ENCODE data around the gene CSNK1E.
"Not testable (repeated sequence)": the region's sequence is repeated elsewhere in the genome, so short reads cannot be mapped to it uniquely, and the experiment has no call there.

The CSNK1E gene

DNA sequence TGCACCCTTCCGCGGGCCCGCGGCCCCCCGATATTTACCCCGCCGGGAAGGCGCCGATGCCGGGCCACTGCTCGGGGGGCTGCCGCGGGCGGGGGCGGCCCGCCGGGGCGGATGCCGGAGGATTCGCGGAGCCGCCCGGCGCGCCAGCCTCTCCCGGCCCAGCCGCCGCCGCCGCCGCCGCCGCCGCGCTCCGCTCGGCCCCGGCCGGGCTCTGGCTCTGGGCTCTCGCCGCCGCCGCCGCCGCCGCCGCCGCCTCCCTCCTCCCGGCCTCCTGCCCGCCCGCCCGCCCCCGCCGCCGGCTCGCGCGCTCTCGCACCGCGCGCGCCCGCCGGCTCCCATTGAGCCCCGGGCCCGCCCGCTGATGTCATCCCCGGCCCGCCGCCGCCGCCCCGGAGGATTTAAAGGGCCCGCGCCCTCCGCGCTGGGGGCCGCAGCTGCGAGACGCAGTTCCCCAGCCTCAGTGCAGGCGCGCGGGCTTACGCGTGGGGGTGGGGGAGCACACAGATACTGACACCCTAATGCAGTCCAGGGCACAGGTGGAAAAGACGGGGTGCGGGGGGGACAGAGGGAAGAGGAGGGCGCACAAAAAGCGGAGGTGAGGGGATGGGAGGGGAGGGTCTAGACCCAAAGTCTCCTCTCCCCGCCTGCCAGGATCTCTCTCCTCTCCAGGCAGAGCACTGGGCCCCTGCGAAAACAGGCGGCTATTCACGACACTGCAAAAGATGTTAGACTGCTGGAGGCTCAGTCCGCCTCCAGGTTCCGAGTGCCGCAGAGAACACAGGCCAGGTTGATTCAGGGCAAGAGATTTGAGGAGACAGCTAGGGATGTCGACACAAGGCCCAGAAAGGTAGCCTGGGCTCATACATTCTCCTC, at the start of gene CSNK1E:
Gene CSNK1E, minus strand, starts transcription at position 312 of the 873 bp plus-strand sequence. CDS start 3,276 bp downstream, outside the sequence.
- peaks cover 3% of the 10 kb centered on the region for H3K27me3 Mint-ChIP-seq (ENCODE audit: low read depth, poor library complexity)
- peak within 1 kb of the TSS; percentile 100 for H3K27ac Mint-ChIP-seq
- TF ChIP-seq, protein P1, sequence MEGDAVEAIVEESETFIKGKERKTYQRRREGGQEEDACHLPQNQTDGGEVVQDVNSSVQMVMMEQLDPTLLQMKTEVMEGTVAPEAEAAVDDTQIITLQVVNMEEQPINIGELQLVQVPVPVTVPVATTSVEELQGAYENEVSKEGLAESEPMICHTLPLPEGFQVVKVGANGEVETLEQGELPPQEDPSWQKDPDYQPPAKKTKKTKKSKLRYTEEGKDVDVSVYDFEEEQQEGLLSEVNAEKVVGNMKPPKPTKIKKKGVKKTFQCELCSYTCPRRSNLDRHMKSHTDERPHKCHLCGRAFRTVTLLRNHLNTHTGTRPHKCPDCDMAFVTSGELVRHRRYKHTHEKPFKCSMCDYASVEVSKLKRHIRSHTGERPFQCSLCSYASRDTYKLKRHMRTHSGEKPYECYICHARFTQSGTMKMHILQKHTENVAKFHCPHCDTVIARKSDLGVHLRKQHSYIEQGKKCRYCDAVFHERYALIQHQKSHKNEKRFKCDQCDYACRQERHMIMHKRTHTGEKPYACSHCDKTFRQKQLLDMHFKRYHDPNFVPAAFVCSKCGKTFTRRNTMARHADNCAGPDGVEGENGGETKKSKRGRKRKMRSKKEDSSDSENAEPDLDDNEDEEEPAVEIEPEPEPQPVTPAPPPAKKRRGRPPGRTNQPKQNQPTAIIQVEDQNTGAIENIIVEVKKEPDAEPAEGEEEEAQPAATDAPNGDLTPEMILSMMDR (IDR thresholded peaks at IDR 0.05), result no peak
- peak within 1 kb of the TSS; percentile 97 for H3K4me3 Mint-ChIP-seq
- H3K9me3 Mint-ChIP-seq, result no peaks in the 10 kb centered on the region
- H3K4me1 Mint-ChIP-seq, result peaks cover 60% of the 10 kb centered on the region
- peaks cover 11% of the 10 kb centered on the region for H3K36me3 Mint-ChIP-seq (ENCODE audit: low read depth)
- peak; percentile 83 for DNase-seq

DNA sequence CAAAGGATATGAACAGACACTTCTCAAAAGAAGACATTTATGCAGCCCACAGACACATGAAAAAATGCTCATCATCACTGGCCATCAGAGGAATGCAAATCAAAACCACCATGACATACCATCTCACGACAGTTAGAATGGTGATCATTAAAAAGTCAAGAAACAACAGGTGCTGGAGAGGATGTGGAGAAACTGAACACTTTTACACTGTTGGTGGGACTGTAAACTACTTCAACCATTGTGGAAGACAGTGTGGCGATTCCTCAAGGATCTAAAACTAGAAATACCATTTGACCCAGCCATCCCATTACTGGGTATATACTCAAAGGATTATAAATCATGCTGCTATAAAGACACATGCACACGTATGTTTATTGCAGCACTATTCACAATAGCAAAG, 48.6 kb upstream of the CSNK1E start:
- not testable (repeated sequence) for H3K27me3 Mint-ChIP-seq (ENCODE audit: low read depth, poor library complexity); H3K9me3 Mint-ChIP-seq; H3K4me1 Mint-ChIP-seq; DNase-seq; H3K4me3 Mint-ChIP-seq; H3K27ac Mint-ChIP-seq
- peaks cover 42% of the 10 kb centered on the region for H3K36me3 Mint-ChIP-seq (ENCODE audit: low read depth)

DNA sequence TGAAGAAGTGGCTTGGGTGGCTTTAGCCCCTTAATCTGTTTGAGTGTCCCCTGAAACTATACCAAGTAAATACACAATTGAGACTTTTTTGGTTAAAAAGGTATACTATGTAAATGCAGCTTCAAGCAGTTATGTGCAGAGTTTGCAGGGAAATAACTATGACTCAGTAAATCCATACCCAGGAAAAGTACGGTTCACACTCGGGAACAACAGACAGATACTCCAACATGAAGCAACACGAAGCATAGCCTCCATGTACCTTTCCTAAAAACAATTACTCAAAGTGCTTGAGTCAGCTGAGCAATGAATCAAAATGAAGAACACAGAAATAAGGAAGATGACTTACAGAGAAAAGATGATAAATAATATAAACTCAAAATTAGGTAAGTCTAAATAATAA, 47.9 kb upstream of the CSNK1E start:
- H3K27me3 Mint-ChIP-seq (ENCODE audit: low read depth, poor library complexity); H3K4me3 Mint-ChIP-seq; H3K27ac Mint-ChIP-seq; DNase-seq; H3K9me3 Mint-ChIP-seq; H3K4me1 Mint-ChIP-seq: not testable (repeated sequence)
- H3K36me3 Mint-ChIP-seq (ENCODE audit: low read depth), result peaks cover 38% of the 10 kb centered on the region

DNA sequence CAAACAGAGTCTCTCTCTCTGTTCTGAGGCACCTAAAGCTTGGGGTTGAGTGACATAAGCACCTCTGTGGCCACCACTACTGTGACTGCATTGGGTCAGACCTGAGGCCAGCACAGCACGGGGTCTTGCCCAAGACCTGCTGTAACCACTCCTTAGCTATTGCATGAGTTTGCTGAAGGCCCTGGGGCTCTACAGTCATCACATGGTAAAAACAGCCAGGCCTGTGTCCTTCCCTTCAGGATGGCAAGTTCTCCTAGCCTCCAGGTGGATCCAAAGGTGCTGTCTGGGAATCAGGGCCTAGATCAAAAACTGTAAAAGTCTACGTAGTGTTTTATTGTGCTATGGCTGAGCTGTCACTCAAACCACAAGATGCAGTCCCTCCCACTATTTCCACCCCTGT, 43.3 kb upstream of the CSNK1E start:
- not testable (repeated sequence) for DNase-seq; H3K4me1 Mint-ChIP-seq; H3K9me3 Mint-ChIP-seq; H3K27ac Mint-ChIP-seq; H3K4me3 Mint-ChIP-seq; H3K27me3 Mint-ChIP-seq (ENCODE audit: low read depth, poor library complexity)
- H3K36me3 Mint-ChIP-seq (ENCODE audit: low read depth), result peaks cover 34% of the 10 kb centered on the region

DNA sequence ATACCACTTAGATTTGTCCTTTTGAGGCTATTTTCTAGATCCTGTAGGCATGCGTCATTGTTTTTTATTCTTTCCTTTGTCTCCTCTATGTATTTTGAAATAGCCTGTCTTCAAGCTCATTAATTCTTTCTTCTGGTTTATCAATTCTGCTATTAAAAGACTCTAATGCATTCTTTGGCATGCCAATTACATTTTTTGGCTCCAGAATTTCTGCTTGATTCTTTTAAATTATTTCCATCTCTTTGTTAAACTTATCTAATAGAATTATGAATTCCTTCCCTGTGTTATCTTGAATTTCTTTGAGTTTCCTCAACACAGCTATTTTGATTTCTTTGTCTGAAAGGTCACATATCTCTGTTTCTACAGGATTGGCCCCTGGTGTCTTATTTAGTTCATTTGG, 42.6 kb upstream of the CSNK1E start:
- not testable (repeated sequence) for H3K4me3 Mint-ChIP-seq; H3K9me3 Mint-ChIP-seq; DNase-seq; H3K27ac Mint-ChIP-seq; H3K4me1 Mint-ChIP-seq; H3K27me3 Mint-ChIP-seq (ENCODE audit: low read depth, poor library complexity)
- peaks cover 26% of the 10 kb centered on the region for H3K36me3 Mint-ChIP-seq (ENCODE audit: low read depth)

DNA sequence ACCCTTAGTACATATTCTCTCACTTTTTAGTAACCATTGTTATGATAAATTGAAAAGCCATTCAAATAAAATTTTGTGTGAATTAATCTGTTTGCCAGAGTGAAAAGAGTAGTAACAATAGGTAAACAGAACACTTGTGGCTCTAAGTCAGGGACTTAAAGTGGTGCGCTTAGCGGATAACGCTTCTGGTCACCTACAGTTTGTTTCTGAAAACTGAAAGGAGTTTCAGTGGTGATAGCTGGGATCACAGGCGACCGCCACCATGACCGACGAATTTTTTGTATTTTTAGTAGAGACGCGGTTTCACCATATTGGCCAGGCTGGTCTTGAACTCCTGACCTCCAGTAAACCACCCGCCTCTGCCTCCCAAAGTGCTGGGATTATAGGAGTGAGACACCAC, 40.7 kb upstream of the CSNK1E start:
- H3K27ac Mint-ChIP-seq; H3K9me3 Mint-ChIP-seq; H3K27me3 Mint-ChIP-seq (ENCODE audit: low read depth, poor library complexity); H3K4me1 Mint-ChIP-seq; H3K4me3 Mint-ChIP-seq; DNase-seq: not testable (repeated sequence)
- peaks cover 17% of the 10 kb centered on the region for H3K36me3 Mint-ChIP-seq (ENCODE audit: low read depth)

DNA sequence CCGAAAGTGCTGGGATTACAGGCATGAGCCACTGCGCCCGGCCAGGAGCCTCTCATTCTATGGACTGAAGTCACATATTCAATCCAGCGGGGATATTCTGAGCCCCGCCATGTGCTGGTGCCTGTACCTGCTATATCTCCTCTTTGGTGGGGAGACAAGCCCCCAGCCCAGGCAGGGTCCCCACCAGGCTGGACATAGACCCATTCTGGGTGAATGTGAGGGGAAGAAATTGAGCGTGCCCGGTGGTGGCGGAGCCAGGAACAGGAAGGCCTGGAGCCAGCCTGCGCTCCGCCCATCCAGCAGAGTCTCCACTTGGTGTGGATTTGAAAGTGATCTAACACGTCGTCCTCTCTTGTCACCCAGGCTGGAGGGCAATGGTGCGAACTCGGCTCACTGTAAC, 38.0 kb upstream of the CSNK1E start:
- Mint-ChIP-seq H3K27me3 (ENCODE audit: low read depth, poor library complexity) (no peaks in the 10 kb centered on the region), H3K9me3 (no peaks in the 10 kb centered on the region), H3K27ac (no peak overlapping the region), H3K4me3 (no peak overlapping the region), H3K36me3 (ENCODE audit: low read depth) (peaks cover 17% of the 10 kb centered on the region), H3K4me1 (peaks cover 8% of the 10 kb centered on the region)
- DNase-seq, result no peak
- TF ChIP-seq, protein P1 (IDR thresholded peaks at IDR 0.05), result no peak

DNA sequence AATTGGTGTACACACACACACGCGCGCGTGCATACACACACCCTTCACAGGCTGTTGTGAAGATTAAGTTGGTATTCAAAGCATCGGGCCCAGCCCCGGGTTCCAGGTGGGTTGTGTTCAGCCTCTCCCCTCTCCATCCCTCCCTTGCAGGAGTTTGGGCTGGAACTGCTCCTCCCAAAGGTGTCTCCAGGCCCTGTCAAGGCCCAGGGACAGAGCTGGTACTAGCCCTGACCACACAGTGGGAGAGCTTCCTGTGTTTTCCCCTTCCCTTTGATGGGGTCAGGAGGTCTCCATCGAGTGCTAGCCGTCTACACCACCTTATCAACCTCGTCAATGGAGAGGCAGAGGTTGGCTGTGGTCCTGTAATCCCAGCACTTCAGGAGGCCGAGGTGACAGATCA, 36.5 kb upstream of the CSNK1E start:
- no peak overlapping the region for H3K27ac Mint-ChIP-seq

More for the DNA sequence above, 36.5 kb upstream of the CSNK1E start:
- Mint-ChIP-seq H3K4me3 (no peak overlapping the region), H3K36me3 (ENCODE audit: low read depth) (peaks cover 2% of the 10 kb centered on the region), H3K27me3 (ENCODE audit: low read depth, poor library complexity) (no peaks in the 10 kb centered on the region), H3K4me1 (peaks cover 20% of the 10 kb centered on the region), H3K9me3 (no peaks in the 10 kb centered on the region)
- no peak for DNase-seq
- TF ChIP-seq, protein P1 (IDR thresholded peaks at IDR 0.05), result no peak

All from nephron progenitor cell (in vitro differentiated cells).